IMR-90 (cell line): ENCODE results near the gene XPR1.

ENCODE experiments used
- BHLHE40 ChIP-seq: fragments of 150-350 bp; IDR thresholded peaks from 2 replicates; pipeline ENCODE4 v1.6.1; 2016; ENCODE audit warnings: mild to moderate bottlenecking, low read depth, low read length
- CEBPB ChIP-seq: IDR thresholded peaks from 2 replicates; pipeline ENCODE4 v1.6.1; 2012; ENCODE audit warnings: low read depth, low read length, improper control_type of control experiment
- CHD1 ChIP-seq: IDR thresholded peaks from 2 replicates; pipeline ENCODE4 v1.6.1; 2012; ENCODE audit warnings: low read depth, low read length, improper control_type of control experiment
- CTCF ChIP-seq: conservative IDR thresholded peaks from 2 replicates; pipeline ENCODE4 v1.5.1; 2012; ENCODE audit warnings: mild to moderate bottlenecking, low read depth, low read length, improper control_type of control experiment
- ELK1 ChIP-seq: fragments of 150-350 bp; IDR thresholded peaks from 2 replicates; pipeline ENCODE4 v1.6.1; 2016; ENCODE audit warnings: low read depth, mild to moderate bottlenecking, low read length, moderate library complexity, borderline replicate concordance
- FOS ChIP-seq: fragments of 150-350 bp; IDR thresholded peaks from 2 replicates; pipeline ENCODE4 v1.6.1; 2016; ENCODE audit warnings: low read depth, low read length
- MAFK ChIP-seq: IDR thresholded peaks from 2 replicates; pipeline ENCODE4 v1.6.1; 2012; ENCODE audit warnings: low read depth, low read length, improper control_type of control experiment
- MAZ ChIP-seq: IDR thresholded peaks from 2 replicates; pipeline ENCODE4 v1.6.1; 2012; ENCODE audit warnings: low read depth, mild to moderate bottlenecking, low read length, improper control_type of control experiment, moderate library complexity, borderline replicate concordance
- POLR2A ChIP-seq: IDR thresholded peaks from 2 replicates; pipeline ENCODE4 v1.6.1; 2012; ENCODE audit warnings: mild to moderate bottlenecking, low read depth, low read length
- RAD21 ChIP-seq: IDR thresholded peaks from 2 replicates; pipeline ENCODE4 v1.6.1; 2012; ENCODE audit warnings: low read length, improper control_type of control experiment
- RCOR1 ChIP-seq: IDR thresholded peaks from 2 replicates; pipeline ENCODE4 v1.6.1; 2012; ENCODE audit warnings: mild to moderate bottlenecking, low read length, improper control_type of control experiment; ENCODE audit not compliant: insufficient replicate concordance
- RFX5 ChIP-seq: IDR thresholded peaks from 2 replicates; pipeline ENCODE4 v1.8.0; 2012; ENCODE audit warnings: low read depth, mild to moderate bottlenecking, low read length, moderate library complexity
- SMC3 ChIP-seq: fragments of 150-350 bp; IDR thresholded peaks from 2 replicates; pipeline ENCODE4 v1.6.1; 2016; ENCODE audit warnings: low read depth, mild to moderate bottlenecking, antibody characterized with exemption, low read length, moderate library complexity
- USF2 ChIP-seq: fragments of 150-350 bp; IDR thresholded peaks from 2 replicates; pipeline ENCODE4 v1.6.1; 2017; ENCODE audit warnings: mild to moderate bottlenecking, antibody characterized with exemption, low read length, low read depth

- TF ChIP-seq CTCF (no peak), POLR2A (no peak), MAFK (no peak), ELK1 (no peak), USF2 (no peak), CEBPB (no peak), SMC3 (no peak), FOS (no peak), BHLHE40 (no peak), RCOR1 (no peak), MAZ (no peak), RAD21 (no peak), CHD1 (no peak), RFX5 (no peak)
These were observed 102.5 kb downstream of the XPR1 start for GRCh38 chr1:180734366-180734765.
